ENCODE results near the gene PCSK7.
A peak's percentile ranks its signal among the peaks of the same experiment; 100 is the strongest.

The PCSK7 gene

GRCh38 chr11:117230999-117231841 is 653 bp downstream of the PCSK7 start:
- DNase-seq: no peak

GRCh38 chr11:117230286-117230961 is 1.4 kb downstream of the PCSK7 start:
- DNase-seq: peak; percentile 54

GRCh38 chr11:117229931-117230285 is 2.0 kb downstream of the PCSK7 start:
- DNase-seq: no peak

- DNase-seq: no peak
These were observed 2.5 kb downstream of the PCSK7 start for GRCh38 chr11:117229411-117229810.

GRCh38 chr11:117228091-117228490 is 3.8 kb downstream of the PCSK7 start:
- DNase-seq: no peak

- no peak for DNase-seq
These were observed 5.2 kb downstream of the PCSK7 start for GRCh38 chr11:117226388-117227385.

GRCh38 chr11:117225553-117226170 is 6.2 kb downstream of the PCSK7 start:
- DNase-seq: no peak

- no peak for DNase-seq
These were observed 7.9 kb downstream of the PCSK7 start for GRCh38 chr11:117223741-117224689.

GRCh38 chr11:117222991-117223740 is 8.7 kb downstream of the PCSK7 start:
- no peak for DNase-seq

- no peak for DNase-seq
These were observed 9.9 kb downstream of the PCSK7 start for GRCh38 chr11:117221775-117222517.

- DNase-seq: no peak
These were observed 10.7 kb downstream of the PCSK7 start for GRCh38 chr11:117220999-117221774.

GRCh38 chr11:117220568-117220967 is 11.3 kb downstream of the PCSK7 start:
- DNase-seq: no peak

- no peak for DNase-seq
These were observed 11.9 kb downstream of the PCSK7 start for GRCh38 chr11:117219995-117220394.

- DNase-seq: no peak
These were observed 12.4 kb downstream of the PCSK7 start for GRCh38 chr11:117219455-117219854.

- DNase-seq: no peak
These were observed 12.9 kb downstream of the PCSK7 start for GRCh38 chr11:117219001-117219400.

- no peak for DNase-seq
These were observed 13.5 kb downstream of the PCSK7 start for GRCh38 chr11:117218133-117218915.

GRCh38 chr11:117217141-117218084 is 14.5 kb downstream of the PCSK7 start:
- no peak for DNase-seq
